GM12878 (cell line): ENCODE measurements around the gene PHF20. TPM values are rescaled to one million over a fixed set of nuclear protein-coding genes. Genes with fewer than 3 reads are reported as not detected.

Experiments
- ATAC-seq: fragments of 200-7000 bp; cut with Tn5 transposase; 3 replicates; pipeline ENCODE4 v1.9.1; 2020; ENCODE audit warnings: mild to moderate bottlenecking, moderate library complexity
- BruUV-seq: library from RNA; stranded (reverse); fragments of 400-500 nt; replicated peaks from 2 replicates; lab custom pipeline; 2021; lab: Mats Ljungman, UMichigan
- CTCF ChIA-PET: fragments of 300-600 bp; sonication (Branson Sonifier 250); formaldehyde crosslinking; extraction: SDS; loops from one replicate; lab custom pipeline; 2021; ENCODE audit warnings: inconsistent platforms; lab: Yijun Ruan, JAX
- POLR2A ChIA-PET: fragments of 350-600 bp; formaldehyde crosslinking; extraction: SDS; loops from one replicate; lab custom pipeline; 2021; ENCODE audit warnings: inconsistent platforms; lab: Charles Lee
- RAD21 ChIA-PET: fragments of 300-600 bp; sonication (Branson Sonifier 250); formaldehyde crosslinking; loops from one replicate; lab custom pipeline; 2023; ENCODE audit warnings: antibody characterized with exemption; ENCODE audit not compliant: unreplicated experiment; lab: Charles Lee
- SMC1A ChIA-PET: fragments of 300-600 bp; sonication (Branson Sonifier 250); formaldehyde crosslinking; loops from one replicate; lab custom pipeline; 2023; ENCODE audit not compliant: unreplicated experiment, uncharacterized antibody; lab: Charles Lee
- DNase-seq: peaks from one replicate; pipeline ENCODE4 v3.0.0-alpha.2; 2011; ENCODE audit warnings: low read depth, low spot score
- FAIRE-seq: peaks from 3 replicates; lab custom pipeline; 2011; peaks lifted over from hg19 to GRCh38; lab: Jason Lieb, UNC
- H2AFZ ChIP-seq: 2 replicates; pipeline ENCODE4 v1.6.0; 2011; ENCODE audit warnings: low read depth, low read length, control low read depth; ENCODE audit not compliant: control insufficient read depth
- H3K27ac ChIP-seq: 2 replicates; pipeline ENCODE4 v1.5.1; 2011; ENCODE audit warnings: control low read depth; ENCODE audit not compliant: control insufficient read depth, insufficient read depth
- H3K27me3 ChIP-seq, 2 experiments: replicated peaks in 1 of 2; 2 replicates each; pipeline versions ENCODE4 v1.6.0 to v1.6.1; 2011; ENCODE audit warnings: low read length in 1 of 2; ENCODE audit not compliant: control insufficient read depth in 2 of 2, insufficient read depth in 2 of 2
- H3K36me3 ChIP-seq, 2 experiments: 2 replicates each; pipeline ENCODE4 v1.5.1; 2011; ENCODE audit warnings: low read length in 1 of 2; ENCODE audit not compliant: control insufficient read depth in 2 of 2, insufficient read depth in 2 of 2
- H3K4me1 ChIP-seq: 2 replicates; pipeline ENCODE4 v1.6.1; 2011; ENCODE audit warnings: mild to moderate bottlenecking, low read length, moderate library complexity, mixed read lengths; ENCODE audit not compliant: control insufficient read depth, insufficient read depth
- H3K4me2 ChIP-seq: 2 replicates; pipeline ENCODE4 v1.6.0; 2011; ENCODE audit warnings: control low read depth; ENCODE audit not compliant: control insufficient read depth, insufficient read depth
- H3K4me3 ChIP-seq: fragments of 200-600 bp; sonication (generic); 2 replicates; pipeline ENCODE4 v1.5.1; 2016
- H3K79me2 ChIP-seq: 2 replicates; pipeline ENCODE4 v1.6.0; 2011; ENCODE audit warnings: low read length; ENCODE audit not compliant: control insufficient read depth, insufficient read depth
- H3K9ac ChIP-seq: 2 replicates; pipeline ENCODE4 v1.8.0; 2011; ENCODE audit warnings: low read length, control low read depth, mixed read lengths; ENCODE audit not compliant: control insufficient read depth, insufficient read depth
- H3K9me3 ChIP-seq: replicated peaks from 3 replicates; pipeline ENCODE4 v1.5.1; 2011; ENCODE audit warnings: mild to moderate bottlenecking, low read length; ENCODE audit not compliant: control insufficient read depth, insufficient read depth
- H4K20me1 ChIP-seq: 2 replicates; pipeline ENCODE4 v1.6.0; 2011; ENCODE audit not compliant: control insufficient read depth, insufficient read depth
- ATF7 ChIP-seq: fragments of 450-650 bp; IDR thresholded peaks from 2 replicates; pipeline ENCODE4 v1.6.1; 2016; ENCODE audit warnings: low read depth, mild to moderate bottlenecking
- BHLHE40 ChIP-seq, 2 experiments: fragments of 450-650 bp in 1 of 2; IDR thresholded peaks; 2 replicates each; pipeline ENCODE4 v1.6.1; 2011 to 2017; ENCODE audit warnings: low read depth in 2 of 2, borderline replicate concordance in 1 of 2, improper control_type of control experiment in 1 of 2, low read length in 1 of 2, mild to moderate bottlenecking in 1 of 2
- CBX3 ChIP-seq: fragments of 200-600 bp; sonication (generic); IDR thresholded peaks from 2 replicates; pipeline ENCODE4 v1.6.1; 2016; ENCODE audit warnings: low read depth, borderline replicate concordance
- CBX5 ChIP-seq: sonication (generic); IDR thresholded peaks from 2 replicates; pipeline ENCODE4 v1.6.1; 2016; ENCODE audit warnings: low read depth, moderate library complexity, mild to moderate bottlenecking, inconsistent platforms
- EED ChIP-seq: sonication (generic); IDR thresholded peaks from 2 replicates; pipeline ENCODE4 v1.6.1; 2016; ENCODE audit warnings: antibody characterized with exemption, low read depth
- EZH2 ChIP-seq: IDR thresholded peaks from 2 replicates; pipeline ENCODE4 v1.6.1; 2012; ENCODE audit warnings: low read depth, mild to moderate bottlenecking, control low read depth, inconsistent platforms, low read length, borderline replicate concordance; ENCODE audit not compliant: control insufficient read depth
- GATAD2B ChIP-seq: fragments of 450-650 bp; conservative IDR thresholded peaks from 2 replicates; pipeline ENCODE4 v1.6.1; 2017; ENCODE audit warnings: low read depth, mild to moderate bottlenecking, moderate library complexity
- IRF4 ChIP-seq: IDR thresholded peaks from 2 replicates; pipeline ENCODE4 v1.6.1; 2011; ENCODE audit warnings: low read depth, low read length
- JUND ChIP-seq: IDR thresholded peaks from 2 replicates; pipeline ENCODE4 v1.6.1; 2012; ENCODE audit warnings: low read depth, mild to moderate bottlenecking, low read length, improper control_type of control experiment, moderate library complexity
- LARP7 ChIP-seq: fragments of 450-650 bp; IDR thresholded peaks from 2 replicates; pipeline ENCODE4 v1.6.1; 2017; ENCODE audit warnings: mild to moderate bottlenecking
- MTA2 ChIP-seq: fragments of 450-650 bp; IDR thresholded peaks from 2 replicates; pipeline ENCODE4 v1.6.1; 2016; ENCODE audit warnings: low read depth, mild to moderate bottlenecking, moderate library complexity
- NR2C2 ChIP-seq: IDR thresholded peaks from 2 replicates; pipeline ENCODE4 v1.6.1; 2011; ENCODE audit warnings: borderline replicate concordance, low read depth; ENCODE audit not compliant: control insufficient read depth, insufficient read length
- RAD21 ChIP-seq: IDR thresholded peaks from 2 replicates; pipeline ENCODE4 v1.6.1; 2011; ENCODE audit warnings: mild to moderate bottlenecking, low read depth, low read length, moderate library complexity; ENCODE audit not compliant: insufficient read depth
- SMAD5 ChIP-seq: IDR thresholded peaks from 2 replicates; pipeline ENCODE4 v1.6.1; 2016; ENCODE audit warnings: antibody characterized with exemption, low read depth
- WGBS: methylation state at CpG from one replicate; pipeline ENCODE4 v1.1.6; 2016; ENCODE audit warnings: low lambda C conversion rate; ENCODE audit not compliant: insufficient replicate concordance, insufficient coverage; ENCODE audit errors: missing lambda C conversion rate; 5-methylcytosine and 5-hydroxymethylcytosine counted together
- in situ Hi-C: fragments of 300-500 bp; cut with MboI; formaldehyde crosslinking; loops from 9 replicates; pipeline ENCODE4 v1.14.3; 2018; ENCODE audit warnings: mixed read lengths
- intact Hi-C: fragments of 100-400 bp; cut with micrococcal nuclease; formaldehyde crosslinking; loops from one replicate; pipeline ENCODE4 v1.14.2; 2022; ENCODE audit not compliant: unreplicated experiment
- polyA plus RNA-seq, 11 experiments: library from polyadenylated mRNA; depleted of rRNA in 4 of 11; unstranded in 6 of 11; stranded (reverse) in 5 of 11; fragments of >200 nt; fragmentation: Nextera tagmentation in 4 of 11; fragmentation: Illumina TruSeq in 1 of 11; extraction: Ambion mirVana in 4 of 11; extraction: Trizol in 1 of 11; gene quantifications; 1 replicate in 1 of 11; 2 replicates in 10 of 11; pipeline versions ENCODE4 v1.2.1 to v1.2.3, GENCODE V29; 2011 to 2016; ENCODE audit warnings: inconsistent platforms in 2 of 11, missing spikeins in 2 of 11, low read depth in 1 of 11
- total RNA-seq, 4 experiments: library from RNA; depleted of rRNA in 3 of 4; stranded (reverse); fragments of >200 nt in 3 of 4; fragmentation: Illumina TruSeq in 1 of 4; extraction: Trizol in 1 of 4; gene quantifications; 2 replicates each; pipeline versions ENCODE4 v1.2.1 to v1.2.3, GENCODE V29; 2013 to 2021
- TF ChIP-seq, protein P1 (sequence below): fragments of 450-650 bp; IDR thresholded peaks from 2 replicates; pipeline ENCODE4 v1.6.1; 2016; ENCODE audit warnings: mild to moderate bottlenecking
- TF ChIP-seq, protein P2 (sequence below): fragments of 450-650 bp; IDR thresholded peaks from 2 replicates; pipeline ENCODE4 v1.6.1; 2017; ENCODE audit warnings: mild to moderate bottlenecking

The PHF20 gene
- total and polyA plus RNA-seq, 10 of the 15 experiments (the other 5 are each of a cell fraction or from before 2014, with no cell fraction given) = 31.6 to 91.2 (median 46.8) TPM

DNA sequence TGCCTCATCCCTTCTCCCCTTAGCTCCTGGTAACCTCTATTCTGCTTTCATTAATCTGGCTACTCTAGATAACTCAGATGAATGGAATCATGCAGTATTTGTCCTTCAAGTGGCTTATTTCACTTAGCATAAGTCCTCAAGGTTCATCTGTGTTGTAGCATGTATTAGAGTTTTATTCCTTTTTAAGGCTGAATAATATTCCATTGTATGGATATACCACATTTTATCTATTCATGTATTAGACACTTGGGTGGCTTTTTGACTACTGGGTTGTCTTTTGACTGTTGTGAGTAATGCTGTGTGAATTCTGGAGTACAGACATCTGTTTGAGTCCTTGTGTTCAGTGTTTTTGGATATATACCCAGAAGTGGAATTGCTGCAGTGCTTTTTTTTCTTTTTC lies 58.4 kb downstream of the PHF20 start:
- ChIA-PET CTCF (no interaction called here), RAD21 (interaction anchor here (1.1 kb wide), 1 partner anchor 61 kb away, joined by 3 read pairs; no protein-coding TSS in a partner anchor), POLR2A (interaction anchor here (1.6 kb wide), 1 partner anchor 17 kb away, joined by 3 read pairs; no protein-coding TSS in a partner anchor), SMC1A (no interaction called here)
- no peaks in the 10 kb centered on the region for H4K20me1 ChIP-seq
- peaks cover 0 to 2% of the 10 kb centered on the region in 2 experiments; a peak in 2 of 4 replicates for H3K36me3 ChIP-seq
- H3K9me3 ChIP-seq = no peaks in the 10 kb centered on the region
- no peak overlapping the region for H2AFZ ChIP-seq
- H3K4me2 ChIP-seq = no peak overlapping the region
- no peak overlapping the region for H3K9ac ChIP-seq
- no peaks in the 10 kb centered on the region for H3K4me1 ChIP-seq
- ATAC-seq = no peak
- intact Hi-C loops (no loop called here), in situ Hi-C loops (no loop called here)
- H3K4me3 ChIP-seq = no peak overlapping the region
- no TSS peak for BruUV-seq
- no peak for DNase-seq
- H3K79me2 ChIP-seq = peaks cover 3% of the 10 kb centered on the region
- H3K27ac ChIP-seq = no peak overlapping the region
- TF ChIP-seq LARP7 = no peak
- no peaks in the 10 kb centered on the region for H3K27me3 ChIP-seq
- no peak for FAIRE-seq

DNA sequence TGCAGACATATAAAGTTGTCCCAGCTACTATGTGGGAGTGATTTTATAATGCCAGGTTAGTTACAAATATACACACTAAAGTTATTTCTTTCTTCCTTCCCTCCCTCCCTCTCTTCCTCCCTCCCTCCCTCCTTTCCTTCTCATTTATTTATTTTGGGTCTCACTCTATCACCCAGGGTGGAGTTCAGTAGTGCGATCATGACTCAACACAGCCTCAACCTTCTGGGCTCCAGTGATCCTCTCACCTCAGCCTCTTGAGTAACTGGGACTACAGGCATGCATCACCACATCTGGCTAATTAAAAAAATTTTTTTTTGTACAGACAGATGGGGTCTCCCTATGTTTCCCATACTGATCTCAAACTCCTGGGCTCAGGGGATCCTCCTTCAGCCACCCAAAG lies 59.2 kb downstream of the PHF20 start:
- in situ Hi-C loops = no loop called here
- Histone ChIP-seq H3K4me2 (no peak overlapping the region), H2AFZ (no peak overlapping the region), H3K79me2 (peaks cover 3% of the 10 kb centered on the region), H3K9ac (no peak overlapping the region), H3K27ac (no peak overlapping the region), H3K4me3 (no peak overlapping the region), H3K4me1 (no peaks in the 10 kb centered on the region), H4K20me1 (no peaks in the 10 kb centered on the region), H3K36me3 (peaks cover 0 to 2% of the 10 kb centered on the region in 2 experiments; a peak in 2 of 4 replicates), H3K27me3 (no peaks in the 10 kb centered on the region), H3K9me3 (no peaks in the 10 kb centered on the region)
- CTCF ChIA-PET = interaction anchor here (1.1 kb wide), 1 partner anchor 14 kb away, joined by 3 read pairs; no protein-coding TSS in a partner anchor
- RAD21 ChIA-PET = interaction anchor here (1.1 kb wide), 1 partner anchor 62 kb away, joined by 3 read pairs; no protein-coding TSS in a partner anchor
- ATAC-seq (no peak), FAIRE-seq (no peak), DNase-seq (no peak)
- BruUV-seq = no TSS peak
- POLR2A ChIA-PET = interaction anchor here (0.6 to 1.6 kb wide), 2 partner anchors 10 to 18 kb away, joined by 3 to 7 read pairs; no protein-coding TSS in a partner anchor
- 92% methylated on average over 1 of the region's 1 CpG for WGBS
- intact Hi-C loops = no loop called here
- SMC1A ChIA-PET = no interaction called here
- TF ChIP-seq CBX3 (no peak), GATAD2B (no peak), CBX5 (no peak), RAD21 (no peak), NR2C2 (no peak), MTA2 (no peak), BHLHE40 (IDR thresholded peaks at IDR 0.05; ENCODE audit: borderline replicate concordance in 1 of 2, low read depth in 2 of 2, low read length in 1 of 2) (no peak), EED (no peak), ATF7 (no peak), EZH2 (no peak), SMAD5 (no peak), IRF4 (no peak), JUND (no peak)
- TF ChIP-seq, protein P1, sequence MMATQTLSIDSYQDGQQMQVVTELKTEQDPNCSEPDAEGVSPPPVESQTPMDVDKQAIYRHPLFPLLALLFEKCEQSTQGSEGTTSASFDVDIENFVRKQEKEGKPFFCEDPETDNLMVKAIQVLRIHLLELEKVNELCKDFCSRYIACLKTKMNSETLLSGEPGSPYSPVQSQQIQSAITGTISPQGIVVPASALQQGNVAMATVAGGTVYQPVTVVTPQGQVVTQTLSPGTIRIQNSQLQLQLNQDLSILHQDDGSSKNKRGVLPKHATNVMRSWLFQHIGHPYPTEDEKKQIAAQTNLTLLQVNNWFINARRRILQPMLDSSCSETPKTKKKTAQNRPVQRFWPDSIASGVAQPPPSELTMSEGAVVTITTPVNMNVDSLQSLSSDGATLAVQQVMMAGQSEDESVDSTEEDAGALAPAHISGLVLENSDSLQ = no peak
- TF ChIP-seq, protein P2, sequence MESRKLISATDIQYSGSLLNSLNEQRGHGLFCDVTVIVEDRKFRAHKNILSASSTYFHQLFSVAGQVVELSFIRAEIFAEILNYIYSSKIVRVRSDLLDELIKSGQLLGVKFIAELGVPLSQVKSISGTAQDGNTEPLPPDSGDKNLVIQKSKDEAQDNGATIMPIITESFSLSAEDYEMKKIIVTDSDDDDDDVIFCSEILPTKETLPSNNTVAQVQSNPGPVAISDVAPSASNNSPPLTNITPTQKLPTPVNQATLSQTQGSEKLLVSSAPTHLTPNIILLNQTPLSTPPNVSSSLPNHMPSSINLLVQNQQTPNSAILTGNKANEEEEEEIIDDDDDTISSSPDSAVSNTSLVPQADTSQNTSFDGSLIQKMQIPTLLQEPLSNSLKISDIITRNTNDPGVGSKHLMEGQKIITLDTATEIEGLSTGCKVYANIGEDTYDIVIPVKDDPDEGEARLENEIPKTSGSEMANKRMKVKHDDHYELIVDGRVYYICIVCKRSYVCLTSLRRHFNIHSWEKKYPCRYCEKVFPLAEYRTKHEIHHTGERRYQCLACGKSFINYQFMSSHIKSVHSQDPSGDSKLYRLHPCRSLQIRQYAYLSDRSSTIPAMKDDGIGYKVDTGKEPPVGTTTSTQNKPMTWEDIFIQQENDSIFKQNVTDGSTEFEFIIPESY = no peak
